Measurements from ENCODE around the gene DDX52.

- TF ChIP-seq CTCF (IDR thresholded peaks at IDR 0.05) (no peak), POLR2A (IDR thresholded peaks at IDR 0.05) (no peak), EP300 (IDR thresholded peaks at IDR 0.05) (no peak)
Measured at GRCh38 chr17:37657202-37657601, 14.0 kb upstream of the DDX52 start.

All from stomach (tissue), 4 donors.